ENCODE results near the gene CHD5. TPM values are rescaled to one million over a fixed set of nuclear protein-coding genes. Genes with fewer than 3 reads are reported as not detected.
"Not testable (repeated sequence)": the region's sequence is repeated elsewhere in the genome, so short reads cannot be mapped to it uniquely, and the experiment has no call there.

Gene CHD5
- total RNA-seq, result under 1 TPM; 0.25 to 0.76 TPM

- H3K36me3 Mint-ChIP-seq (ENCODE audit: low read depth), result peaks cover 8% of the 10 kb centered on the region
- no peaks in the 10 kb centered on the region for H3K9me3 Mint-ChIP-seq (ENCODE audit: low read depth)
- CTCF ChIA-PET, result interaction anchor here (0.7 kb wide), 1 partner anchor 323 kb away, joined by 3 read pairs; no protein-coding TSS in a partner anchor
- peaks cover 36% of the 10 kb centered on the region for H3K27me3 Mint-ChIP-seq
- peaks cover 26% of the 10 kb centered on the region for H3K4me1 Mint-ChIP-seq
- no peak for ATAC-seq
- intact Hi-C loops (cut with DNase I, micrococcal nuclease), result no loop called here
- H3K4me3 Mint-ChIP-seq, result no peak within 1 kb of the TSS
- POLR2A ChIA-PET, result no interaction called here
- peak; percentile 26 for DNase-seq
- H3K27ac Mint-ChIP-seq, result no peak within 1 kb of the TSS
Measured at GRCh38 chr1:6180268-6180706, at the start of gene CHD5. CHD5 (minus strand) TSS chr1:6180321; CDS start chr1:6180023, 298 bp downstream.

- no peaks in the 10 kb centered on the region for H3K27me3 Mint-ChIP-seq
- ATAC-seq, result no peak
- H3K4me1 Mint-ChIP-seq, result no peaks in the 10 kb centered on the region
- POLR2A ChIA-PET, result no interaction called here
- intact Hi-C loops (cut with DNase I, micrococcal nuclease), result no loop called here
- no peaks in the 10 kb centered on the region for H3K9me3 Mint-ChIP-seq (ENCODE audit: low read depth)
- DNase-seq, result no peak
- CTCF ChIA-PET, result interaction anchor here (0.6 to 1.0 kb wide), 3 partner anchors 9 to 263 kb away, joined by 3 read pairs; no protein-coding TSS in a partner anchor
- H3K4me3 Mint-ChIP-seq, result no peak overlapping the region
- no peak overlapping the region for H3K27ac Mint-ChIP-seq
- H3K36me3 Mint-ChIP-seq (ENCODE audit: low read depth), result peaks cover 41% of the 10 kb centered on the region
Measured at GRCh38 chr1:6225651-6226050, 45.5 kb upstream of the CHD5 start.

GRCh38 chr1:6224718-6225117 lies 44.6 kb upstream of the CHD5 start:
- H3K27me3 Mint-ChIP-seq, result no peaks in the 10 kb centered on the region
- intact Hi-C loops (cut with DNase I, micrococcal nuclease), result no loop called here
- CTCF ChIA-PET, result no interaction called here
- ATAC-seq (no peak), DNase-seq (no peak)
- no peaks in the 10 kb centered on the region for H3K9me3 Mint-ChIP-seq (ENCODE audit: low read depth)
- no peak overlapping the region for H3K4me3 Mint-ChIP-seq
- H3K4me1 Mint-ChIP-seq, result no peaks in the 10 kb centered on the region
- H3K36me3 Mint-ChIP-seq (ENCODE audit: low read depth), result peaks cover 41% of the 10 kb centered on the region
- H3K27ac Mint-ChIP-seq, result no peak overlapping the region
- POLR2A ChIA-PET, result no interaction called here

- H3K27ac Mint-ChIP-seq, result no peak overlapping the region
Measured at GRCh38 chr1:6223617-6224016, 43.5 kb upstream of the CHD5 start.

GRCh38 chr1:6222636-6223035 lies 42.5 kb upstream of the CHD5 start:
- DNase-seq (no peak), ATAC-seq (no peak)
- ChIA-PET CTCF (no interaction called here), POLR2A (no interaction called here)
- Mint-ChIP-seq H3K9me3 (ENCODE audit: low read depth) (no peaks in the 10 kb centered on the region), H3K4me3 (no peak overlapping the region), H3K36me3 (ENCODE audit: low read depth) (peaks cover 41% of the 10 kb centered on the region), H3K27me3 (no peaks in the 10 kb centered on the region), H3K27ac (no peak overlapping the region), H3K4me1 (no peaks in the 10 kb centered on the region)
- intact Hi-C loops (cut with DNase I, micrococcal nuclease), result no loop called here

More at GRCh38 chr1:6223617-6224016, 43.5 kb upstream of the CHD5 start:
- POLR2A ChIA-PET, result no interaction called here
- Mint-ChIP-seq H3K9me3 (ENCODE audit: low read depth) (no peaks in the 10 kb centered on the region), H3K36me3 (ENCODE audit: low read depth) (peaks cover 41% of the 10 kb centered on the region), H3K4me3 (no peak overlapping the region), H3K4me1 (no peaks in the 10 kb centered on the region), H3K27me3 (no peaks in the 10 kb centered on the region)
- DNase-seq (no peak), ATAC-seq (no peak)
- intact Hi-C loops (cut with DNase I, micrococcal nuclease), result no loop called here
- CTCF ChIA-PET, result no interaction called here

GRCh38 chr1:6221210-6221784 lies 41.2 kb upstream of the CHD5 start:
- no peak for ATAC-seq
- POLR2A ChIA-PET, result interaction anchor here (0.7 kb wide), 1 partner anchor 94 kb away, joined by 3 read pairs; no protein-coding TSS in a partner anchor
- Mint-ChIP-seq H3K4me3 (no peak overlapping the region), H3K27ac (no peak overlapping the region), H3K36me3 (ENCODE audit: low read depth) (peaks cover 32% of the 10 kb centered on the region), H3K4me1 (no peaks in the 10 kb centered on the region), H3K27me3 (no peaks in the 10 kb centered on the region), H3K9me3 (ENCODE audit: low read depth) (no peaks in the 10 kb centered on the region)
- no peak for DNase-seq
- intact Hi-C loops (cut with DNase I, micrococcal nuclease), result no loop called here
- CTCF ChIA-PET, result interaction anchor here (0.8 kb wide), 1 partner anchor 25 kb away, joined by 4 read pairs; no protein-coding TSS in a partner anchor

- Mint-ChIP-seq H3K4me1 (no peaks in the 10 kb centered on the region), H3K9me3 (ENCODE audit: low read depth) (no peaks in the 10 kb centered on the region), H3K36me3 (ENCODE audit: low read depth) (peaks cover 26% of the 10 kb centered on the region), H3K27ac (no peak overlapping the region), H3K27me3 (peaks cover 2% of the 10 kb centered on the region), H3K4me3 (no peak overlapping the region)
- intact Hi-C loops (cut with DNase I, micrococcal nuclease), result no loop called here
- ChIA-PET CTCF (interaction anchor here (0.6 to 0.8 kb wide), 2 partner anchors 26 to 504 kb away, joined by 3 to 4 read pairs; no protein-coding TSS in a partner anchor), POLR2A (no interaction called here)
- ATAC-seq, result no peak
- DNase-seq, result no peak
Measured at GRCh38 chr1:6220236-6220635, 40.1 kb upstream of the CHD5 start.

- ATAC-seq; H3K9me3 Mint-ChIP-seq (ENCODE audit: low read depth); H3K27me3 Mint-ChIP-seq; DNase-seq; H3K4me3 Mint-ChIP-seq; H3K27ac Mint-ChIP-seq; intact Hi-C loops (cut with DNase I, micrococcal nuclease); CTCF ChIA-PET; H3K4me1 Mint-ChIP-seq: not testable (repeated sequence)
- H3K36me3 Mint-ChIP-seq (ENCODE audit: low read depth), result peaks cover 25% of the 10 kb centered on the region
- POLR2A ChIA-PET, result interaction anchor here (0.6 kb wide), 1 partner anchor 9 kb away, joined by 3 read pairs; no protein-coding TSS in a partner anchor
Measured at GRCh38 chr1:6219641-6220040, 39.5 kb upstream of the CHD5 start.

- POLR2A ChIA-PET, result no interaction called here
- Mint-ChIP-seq H3K36me3 (ENCODE audit: low read depth) (peaks cover 15% of the 10 kb centered on the region), H3K4me3 (no peak overlapping the region), H3K27me3 (peaks cover 2% of the 10 kb centered on the region), H3K9me3 (ENCODE audit: low read depth) (no peaks in the 10 kb centered on the region), H3K4me1 (no peaks in the 10 kb centered on the region), H3K27ac (no peak overlapping the region)
- CTCF ChIA-PET, result interaction anchor here (0.6 to 1.9 kb wide), 2 partner anchors 14 to 204 kb away, joined by 3 to 5 read pairs; no protein-coding TSS in a partner anchor
- ATAC-seq (no peak), DNase-seq (no peak)
- intact Hi-C loops (cut with DNase I, micrococcal nuclease), result no loop called here
Measured at GRCh38 chr1:6218375-6219164, 38.4 kb upstream of the CHD5 start.

- POLR2A ChIA-PET, result no interaction called here
Measured at GRCh38 chr1:6212193-6212959, 32.3 kb upstream of the CHD5 start.

GRCh38 chr1:6211731-6212130 lies 31.6 kb upstream of the CHD5 start:
- ChIA-PET POLR2A (no interaction called here), CTCF (interaction anchor here (0.5 kb wide), 1 partner anchor 76 kb away, joined by 3 read pairs; no protein-coding TSS in a partner anchor)
- H3K27ac Mint-ChIP-seq, result no peak overlapping the region
- DNase-seq (no peak), ATAC-seq (no peak)
- H3K36me3 Mint-ChIP-seq (ENCODE audit: low read depth), result no peaks in the 10 kb centered on the region
- H3K27me3 Mint-ChIP-seq, result peaks cover 14% of the 10 kb centered on the region
- H3K9me3 Mint-ChIP-seq (ENCODE audit: low read depth), result no peaks in the 10 kb centered on the region
- intact Hi-C loops (cut with DNase I, micrococcal nuclease), result no loop called here
- peaks cover 3% of the 10 kb centered on the region for H3K4me1 Mint-ChIP-seq
- H3K4me3 Mint-ChIP-seq, result no peak overlapping the region

More at GRCh38 chr1:6212193-6212959, 32.3 kb upstream of the CHD5 start:
- CTCF ChIA-PET, result interaction anchor here (0.5 kb wide), 1 partner anchor 76 kb away, joined by 3 read pairs; no protein-coding TSS in a partner anchor
- no peaks in the 10 kb centered on the region for H3K36me3 Mint-ChIP-seq (ENCODE audit: low read depth)
- peaks cover 14% of the 10 kb centered on the region for H3K27me3 Mint-ChIP-seq
- ATAC-seq (no peak), DNase-seq (no peak)
- no peak overlapping the region for H3K27ac Mint-ChIP-seq
- no peak overlapping the region for H3K4me3 Mint-ChIP-seq
- H3K9me3 Mint-ChIP-seq (ENCODE audit: low read depth), result no peaks in the 10 kb centered on the region
- peaks cover 3% of the 10 kb centered on the region for H3K4me1 Mint-ChIP-seq
- intact Hi-C loops (cut with DNase I, micrococcal nuclease), result no loop called here
